Ovary (tissue), 3 donors: ENCODE results near the gene COPZ1.

Source experiments
- CTCF ChIP-seq, 3 donors: fragments of 450-650 bp in 2 of 3; fragments of 200-600 bp in 1 of 3; IDR thresholded peaks; one replicate each; pipeline versions ENCODE4 v1.5.1 to v1.8.0; 2016 to 2022; ENCODE audit warnings: antibody characterized with exemption in 3 of 3, mild to moderate bottlenecking in 1 of 3
- EP300 ChIP-seq: sonication (generic); formaldehyde crosslinking; IDR thresholded peaks from one replicate; pipeline ENCODE4 v1.6.1; 2017; ENCODE audit warnings: antibody characterized with exemption
- POLR2A ChIP-seq: fragments of 450-650 bp; IDR thresholded peaks from one replicate; pipeline ENCODE4 v1.6.1; 2017; ENCODE audit warnings: antibody characterized with exemption, mild to moderate bottlenecking, moderate library complexity
- donor health status: DM: no; HTN: no; CAD: no.

GRCh38 chr12:54364413-54364812 lies 39.5 kb downstream of the COPZ1 start, which contains the start of gene GPR84:
- TF ChIP-seq POLR2A (no peak), CTCF (IDR thresholded peaks at IDR 0.05) (no peak), EP300 (no peak)
